ENCODE measurements around the gene DHTKD1.

DNA sequence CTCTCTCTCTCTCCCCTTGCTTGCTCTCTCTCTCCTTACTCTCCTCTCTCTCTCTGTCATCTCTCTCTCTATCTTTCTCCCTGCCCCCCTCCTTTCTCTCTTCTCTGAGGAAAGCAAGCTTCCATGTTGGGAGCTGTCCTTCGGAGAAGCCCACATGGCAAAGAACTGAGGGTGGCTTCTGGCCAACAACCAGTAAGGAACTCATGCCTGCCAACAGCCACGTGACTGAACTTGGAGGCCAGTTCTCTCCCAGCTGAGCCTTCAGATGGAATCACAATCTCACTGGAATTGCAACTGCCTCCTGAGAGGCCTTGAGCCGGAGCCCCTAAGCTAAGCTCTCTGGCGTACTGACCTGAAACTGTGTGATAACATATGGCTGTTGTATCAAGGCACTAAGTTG lies 12.0 kb upstream of the DHTKD1 start:
- TF ChIP-seq MZF1 (tag by site-specific recombination; IDR thresholded peaks at IDR 0.05; ENCODE audit: borderline replicate concordance) (no peak), ZNF221 (tag by site-specific recombination; IDR thresholded peaks at IDR 0.05; ENCODE audit: borderline replicate concordance) (no peak), ZNF830 (tag by site-specific recombination; IDR thresholded peaks at IDR 0.05; ENCODE audit: low read depth) (no peak), SETDB1 (IDR thresholded peaks at IDR 0.05; ENCODE audit: insufficient read length, low read length) (no peak)
- TF ChIP-seq, protein P1, sequence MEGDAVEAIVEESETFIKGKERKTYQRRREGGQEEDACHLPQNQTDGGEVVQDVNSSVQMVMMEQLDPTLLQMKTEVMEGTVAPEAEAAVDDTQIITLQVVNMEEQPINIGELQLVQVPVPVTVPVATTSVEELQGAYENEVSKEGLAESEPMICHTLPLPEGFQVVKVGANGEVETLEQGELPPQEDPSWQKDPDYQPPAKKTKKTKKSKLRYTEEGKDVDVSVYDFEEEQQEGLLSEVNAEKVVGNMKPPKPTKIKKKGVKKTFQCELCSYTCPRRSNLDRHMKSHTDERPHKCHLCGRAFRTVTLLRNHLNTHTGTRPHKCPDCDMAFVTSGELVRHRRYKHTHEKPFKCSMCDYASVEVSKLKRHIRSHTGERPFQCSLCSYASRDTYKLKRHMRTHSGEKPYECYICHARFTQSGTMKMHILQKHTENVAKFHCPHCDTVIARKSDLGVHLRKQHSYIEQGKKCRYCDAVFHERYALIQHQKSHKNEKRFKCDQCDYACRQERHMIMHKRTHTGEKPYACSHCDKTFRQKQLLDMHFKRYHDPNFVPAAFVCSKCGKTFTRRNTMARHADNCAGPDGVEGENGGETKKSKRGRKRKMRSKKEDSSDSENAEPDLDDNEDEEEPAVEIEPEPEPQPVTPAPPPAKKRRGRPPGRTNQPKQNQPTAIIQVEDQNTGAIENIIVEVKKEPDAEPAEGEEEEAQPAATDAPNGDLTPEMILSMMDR (tag by site-specific recombination; IDR thresholded peaks at IDR 0.05) = no peak
- TF ChIP-seq, protein P2, sequence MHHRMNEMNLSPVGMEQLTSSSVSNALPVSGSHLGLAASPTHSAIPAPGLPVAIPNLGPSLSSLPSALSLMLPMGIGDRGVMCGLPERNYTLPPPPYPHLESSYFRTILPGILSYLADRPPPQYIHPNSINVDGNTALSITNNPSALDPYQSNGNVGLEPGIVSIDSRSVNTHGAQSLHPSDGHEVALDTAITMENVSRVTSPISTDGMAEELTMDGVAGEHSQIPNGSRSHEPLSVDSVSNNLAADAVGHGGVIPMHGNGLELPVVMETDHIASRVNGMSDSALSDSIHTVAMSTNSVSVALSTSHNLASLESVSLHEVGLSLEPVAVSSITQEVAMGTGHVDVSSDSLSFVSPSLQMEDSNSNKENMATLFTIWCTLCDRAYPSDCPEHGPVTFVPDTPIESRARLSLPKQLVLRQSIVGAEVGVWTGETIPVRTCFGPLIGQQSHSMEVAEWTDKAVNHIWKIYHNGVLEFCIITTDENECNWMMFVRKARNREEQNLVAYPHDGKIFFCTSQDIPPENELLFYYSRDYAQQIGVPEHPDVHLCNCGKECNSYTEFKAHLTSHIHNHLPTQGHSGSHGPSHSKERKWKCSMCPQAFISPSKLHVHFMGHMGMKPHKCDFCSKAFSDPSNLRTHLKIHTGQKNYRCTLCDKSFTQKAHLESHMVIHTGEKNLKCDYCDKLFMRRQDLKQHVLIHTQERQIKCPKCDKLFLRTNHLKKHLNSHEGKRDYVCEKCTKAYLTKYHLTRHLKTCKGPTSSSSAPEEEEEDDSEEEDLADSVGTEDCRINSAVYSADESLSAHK (tag by site-specific recombination; IDR thresholded peaks at IDR 0.05) = no peak
- TF ChIP-seq, protein P3, sequence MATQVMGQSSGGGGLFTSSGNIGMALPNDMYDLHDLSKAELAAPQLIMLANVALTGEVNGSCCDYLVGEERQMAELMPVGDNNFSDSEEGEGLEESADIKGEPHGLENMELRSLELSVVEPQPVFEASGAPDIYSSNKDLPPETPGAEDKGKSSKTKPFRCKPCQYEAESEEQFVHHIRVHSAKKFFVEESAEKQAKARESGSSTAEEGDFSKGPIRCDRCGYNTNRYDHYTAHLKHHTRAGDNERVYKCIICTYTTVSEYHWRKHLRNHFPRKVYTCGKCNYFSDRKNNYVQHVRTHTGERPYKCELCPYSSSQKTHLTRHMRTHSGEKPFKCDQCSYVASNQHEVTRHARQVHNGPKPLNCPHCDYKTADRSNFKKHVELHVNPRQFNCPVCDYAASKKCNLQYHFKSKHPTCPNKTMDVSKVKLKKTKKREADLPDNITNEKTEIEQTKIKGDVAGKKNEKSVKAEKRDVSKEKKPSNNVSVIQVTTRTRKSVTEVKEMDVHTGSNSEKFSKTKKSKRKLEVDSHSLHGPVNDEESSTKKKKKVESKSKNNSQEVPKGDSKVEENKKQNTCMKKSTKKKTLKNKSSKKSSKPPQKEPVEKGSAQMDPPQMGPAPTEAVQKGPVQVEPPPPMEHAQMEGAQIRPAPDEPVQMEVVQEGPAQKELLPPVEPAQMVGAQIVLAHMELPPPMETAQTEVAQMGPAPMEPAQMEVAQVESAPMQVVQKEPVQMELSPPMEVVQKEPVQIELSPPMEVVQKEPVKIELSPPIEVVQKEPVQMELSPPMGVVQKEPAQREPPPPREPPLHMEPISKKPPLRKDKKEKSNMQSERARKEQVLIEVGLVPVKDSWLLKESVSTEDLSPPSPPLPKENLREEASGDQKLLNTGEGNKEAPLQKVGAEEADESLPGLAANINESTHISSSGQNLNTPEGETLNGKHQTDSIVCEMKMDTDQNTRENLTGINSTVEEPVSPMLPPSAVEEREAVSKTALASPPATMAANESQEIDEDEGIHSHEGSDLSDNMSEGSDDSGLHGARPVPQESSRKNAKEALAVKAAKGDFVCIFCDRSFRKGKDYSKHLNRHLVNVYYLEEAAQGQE (tag by site-specific recombination; IDR thresholded peaks at IDR 0.05) = no peak
